Activated T-helper 1 cell treated with Interleukin-2 at 50 U/mL for 16 hours (primary cell): ENCODE data around the gene ABLIM1.

Experiments
- DNase-seq: peaks from one replicate; pipeline ENCODE4 v3.0.0-alpha.2; 2020; ENCODE audit warnings: low read depth

Gene ABLIM1

GRCh38 chr10:114391599-114391998 is 266.5 kb downstream of the ABLIM1 start:
- no peak for DNase-seq

GRCh38 chr10:114389426-114389825 is 268.6 kb downstream of the ABLIM1 start:
- DNase-seq, result no peak

- no peak for DNase-seq
Measured at GRCh38 chr10:114388275-114388674, 269.8 kb downstream of the ABLIM1 start.

- no peak for DNase-seq
Measured at GRCh38 chr10:114387784-114388183, 270.3 kb downstream of the ABLIM1 start.

- no peak for DNase-seq
Measured at GRCh38 chr10:114386452-114386851, 271.6 kb downstream of the ABLIM1 start.

GRCh38 chr10:114385557-114385956 is 272.5 kb downstream of the ABLIM1 start:
- DNase-seq, result no peak

- no peak for DNase-seq
Measured at GRCh38 chr10:114384601-114385000, 273.5 kb downstream of the ABLIM1 start.

- no peak for DNase-seq
Measured at GRCh38 chr10:114384181-114384580, 273.9 kb downstream of the ABLIM1 start.
